ENCODE measurements around the gene HS6ST2. TPM values are rescaled to one million over a fixed set of nuclear protein-coding genes. Genes with fewer than 3 reads are reported as not detected.

The HS6ST2 gene
- total RNA-seq, 4 donors from 2014 or later: 0.22 to 0.34 (median 0.33) TPM; not detected in 1

GRCh38 chrX:132883358-132883915 is 75.0 kb downstream of the HS6ST2 start:
- TF ChIP-seq CTCF (IDR thresholded peaks at IDR 0.05; ENCODE audit: low read depth): no peak

- no peak for TF ChIP-seq CTCF (IDR thresholded peaks at IDR 0.05; ENCODE audit: low read depth)
Measured at GRCh38 chrX:132877954-132878536, 80.4 kb downstream of the HS6ST2 start.

- no peak for TF ChIP-seq CTCF (IDR thresholded peaks at IDR 0.05; ENCODE audit: low read depth)
Measured at GRCh38 chrX:132876523-132877338, 81.7 kb downstream of the HS6ST2 start.

- TF ChIP-seq CTCF (IDR thresholded peaks at IDR 0.05; ENCODE audit: low read depth): no peak
Measured at GRCh38 chrX:132875650-132876522, 82.5 kb downstream of the HS6ST2 start.

- TF ChIP-seq CTCF (IDR thresholded peaks at IDR 0.05; ENCODE audit: low read depth): no peak
Measured at GRCh38 chrX:132862562-132862961, 95.9 kb downstream of the HS6ST2 start.

GRCh38 chrX:132861076-132861475 is 97.4 kb downstream of the HS6ST2 start:
- TF ChIP-seq CTCF (IDR thresholded peaks at IDR 0.05; ENCODE audit: low read depth): no peak

Data from subcutaneous adipose tissue (tissue), 4 donors.